HG03439 (cell line): ENCODE measurements around the gene NT5C3A.
A peak's percentile ranks its signal among the peaks of the same experiment; 100 is the strongest.

ENCODE experiments used
- ATAC-seq: cut with Tn5 transposase; IDR thresholded peaks from one replicate; pipeline ENCODE4 v1.9.1; 2021; ENCODE audit warnings: mild to moderate bottlenecking, moderate library complexity; ENCODE audit not compliant: unreplicated experiment

Gene NT5C3A

DNA sequence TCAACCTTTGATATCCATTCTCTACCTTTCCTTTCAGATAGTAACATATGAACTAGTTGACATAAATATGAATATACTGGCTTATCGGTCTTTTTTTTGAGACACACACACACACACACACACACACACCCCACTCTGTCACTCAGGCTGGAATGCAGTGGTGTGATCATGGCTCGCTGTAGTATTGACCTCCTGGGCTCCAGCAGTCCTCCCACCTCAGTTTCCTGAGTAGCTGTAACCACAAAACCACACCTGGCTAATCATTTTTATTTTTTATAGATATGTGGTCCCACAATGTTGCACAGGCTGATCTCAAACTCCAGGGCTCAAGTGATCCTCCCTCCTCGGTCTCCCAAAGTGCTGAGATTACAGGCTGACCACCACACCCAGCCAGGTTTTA, 14.2 kb upstream of the NT5C3A start:
- ATAC-seq, result no peak

GRCh38 chr7:33075818-33076518, 13.4 kb upstream of the NT5C3A start:
- no peak for ATAC-seq

DNA sequence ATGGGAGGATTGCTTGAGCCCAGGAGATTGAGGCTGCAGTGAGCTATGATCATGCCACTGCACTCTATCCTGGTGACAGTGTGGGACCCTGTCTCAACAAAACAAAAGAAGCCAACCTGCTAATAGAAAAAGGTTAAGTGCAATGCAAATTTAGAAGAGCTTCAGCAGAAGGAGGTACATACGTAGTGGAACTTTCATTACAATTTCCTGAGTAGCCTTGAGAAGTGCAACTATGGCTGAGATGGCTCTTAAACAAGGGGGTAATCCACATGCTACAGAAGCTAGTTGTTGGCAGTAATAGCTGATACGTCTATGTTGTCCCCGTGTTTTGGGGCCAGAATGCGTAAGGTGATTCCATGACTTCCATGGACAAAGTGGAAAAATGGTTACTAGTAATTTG, 10.7 kb upstream of the NT5C3A start:
- no peak for ATAC-seq

DNA sequence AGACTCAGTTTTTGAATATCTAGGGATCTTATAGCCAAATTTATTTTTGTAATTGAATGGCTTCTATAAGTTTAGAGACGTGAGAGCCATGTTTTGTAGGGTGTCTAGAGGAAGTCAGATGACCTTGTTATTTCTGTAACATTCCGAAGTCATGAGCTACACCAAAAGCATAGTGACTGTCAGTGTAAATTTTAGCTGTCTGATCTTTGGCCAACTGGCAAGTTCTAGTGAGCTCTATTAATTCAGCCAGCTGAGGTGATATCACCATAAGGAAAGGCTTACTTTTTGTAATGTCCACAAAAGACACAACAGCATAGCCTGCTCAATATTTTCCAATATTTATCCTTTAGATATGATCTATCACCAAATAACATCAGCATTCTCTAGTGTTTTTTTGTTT, 9.9 kb upstream of the NT5C3A start:
- ATAC-seq, result no peak

- no peak for ATAC-seq
Observed at GRCh38 chr7:33070831-33071230, 8.3 kb upstream of the NT5C3A start.

DNA sequence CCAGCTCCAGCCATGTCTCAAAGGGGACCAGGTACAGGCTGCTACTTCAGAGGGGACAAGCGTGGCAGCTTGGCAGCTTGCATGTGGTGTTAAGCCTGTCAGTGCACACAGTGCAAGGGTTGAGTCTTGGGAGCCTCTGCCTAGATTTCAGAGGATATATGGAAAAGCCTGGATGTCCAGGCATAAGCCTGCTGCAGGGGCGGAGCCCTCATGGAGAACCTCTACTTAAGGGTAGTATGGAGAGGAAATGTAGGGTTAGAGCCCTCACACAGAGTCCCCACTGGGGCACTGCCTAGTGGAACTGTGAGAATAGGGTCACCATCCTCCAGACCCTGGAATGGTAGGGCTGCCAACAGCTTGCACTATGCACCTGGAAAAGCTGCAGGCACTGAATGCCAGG, 7.7 kb upstream of the NT5C3A start:
- ATAC-seq, result no peak

- ATAC-seq, result no peak
Observed at GRCh38 chr7:33067921-33068320, 5.3 kb upstream of the NT5C3A start.

DNA sequence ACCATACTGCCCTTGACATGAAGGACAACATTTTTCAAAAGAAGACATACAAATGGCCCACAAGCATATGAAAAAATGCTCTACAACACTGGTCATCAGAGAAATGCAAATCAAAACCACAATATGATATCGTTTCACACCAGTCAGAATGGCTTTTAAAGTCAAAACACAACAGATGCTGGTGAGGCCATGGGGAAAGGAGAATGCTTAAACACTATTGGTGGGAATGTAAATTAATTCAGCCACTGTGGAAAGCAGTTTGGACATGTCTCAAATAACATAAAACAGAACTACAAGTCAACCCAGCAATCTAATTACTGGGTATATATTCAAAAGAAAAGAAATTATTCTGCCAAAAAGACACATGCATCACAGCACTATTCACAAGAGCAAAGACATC, 4.2 kb upstream of the NT5C3A start:
- ATAC-seq, result no peak

DNA sequence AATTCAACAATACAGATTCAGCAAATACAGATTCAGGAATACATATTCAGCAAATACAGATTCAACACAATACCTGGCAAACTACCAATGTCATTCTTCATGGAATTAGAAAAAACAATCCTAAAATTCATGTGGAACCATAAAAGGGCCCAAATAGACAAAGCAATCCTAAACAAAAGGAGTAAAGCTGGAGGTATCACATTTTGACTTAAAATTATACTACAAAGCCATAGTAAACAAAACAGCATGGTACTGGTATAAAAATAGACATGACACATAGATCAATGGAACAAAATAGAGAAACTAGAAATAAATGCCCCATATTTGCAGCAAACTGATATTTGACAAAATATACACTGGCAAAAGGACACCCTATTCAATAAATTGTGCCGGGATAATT, 3.4 kb upstream of the NT5C3A start:
- ATAC-seq, result no peak

- ATAC-seq, result peak; percentile 97
Observed at GRCh38 chr7:33062782-33063443, 337 bp upstream of the NT5C3A start.

DNA sequence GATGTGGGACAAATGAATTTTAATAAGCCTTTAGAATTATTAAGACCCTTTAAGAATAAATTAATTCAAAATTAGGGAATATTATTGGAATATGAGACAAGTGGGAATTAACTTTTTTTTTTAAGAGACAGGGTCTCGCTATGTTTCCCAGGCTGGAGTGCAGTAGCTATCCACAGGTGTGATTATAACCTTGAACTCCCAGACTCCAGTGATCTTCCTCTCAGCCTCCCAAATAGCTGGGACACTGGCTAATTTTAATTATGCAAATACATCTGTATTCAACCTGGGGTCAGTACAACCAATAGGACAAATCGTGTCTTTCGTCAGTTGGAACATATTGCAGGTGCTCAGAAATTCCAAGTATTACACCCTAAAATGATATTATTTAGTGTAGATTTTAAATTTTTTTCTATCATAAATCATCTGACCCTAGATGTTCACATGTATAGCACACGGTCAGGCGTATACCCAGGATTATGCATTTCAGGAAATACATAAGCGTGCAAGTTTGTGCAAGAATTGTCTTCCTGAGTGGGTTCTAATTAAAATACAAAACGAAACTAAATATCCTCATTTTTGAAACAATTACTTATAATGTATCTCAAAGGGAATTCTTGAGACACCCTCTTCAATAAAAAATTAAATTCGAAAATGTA, 1.2 kb downstream of the NT5C3A start:
- no peak for ATAC-seq

- ATAC-seq, result no peak
Observed at GRCh38 chr7:33059635-33060034, 2.9 kb downstream of the NT5C3A start.

DNA sequence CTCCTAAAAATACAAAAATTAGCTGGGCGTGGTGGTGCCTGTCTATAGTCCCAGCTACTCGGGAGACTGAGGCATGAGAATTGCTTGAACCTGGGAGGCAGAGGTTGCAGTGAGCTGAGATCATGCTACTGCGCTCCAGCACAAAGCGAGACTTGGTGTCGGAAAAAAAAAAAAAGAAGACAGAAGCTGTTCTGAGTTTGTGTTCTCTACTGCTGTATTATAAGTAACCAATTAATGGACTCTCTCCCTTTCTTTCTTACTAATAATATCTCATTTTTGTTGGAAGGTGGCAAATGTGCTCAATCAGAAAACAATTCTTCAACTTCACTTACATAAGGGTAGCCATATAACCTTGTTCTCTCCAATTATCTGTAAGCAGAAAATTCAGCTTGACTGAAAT, 7.4 kb downstream of the NT5C3A start:
- no peak for ATAC-seq

GRCh38 chr7:33054261-33054964, 8.2 kb downstream of the NT5C3A start:
- no peak for ATAC-seq

DNA sequence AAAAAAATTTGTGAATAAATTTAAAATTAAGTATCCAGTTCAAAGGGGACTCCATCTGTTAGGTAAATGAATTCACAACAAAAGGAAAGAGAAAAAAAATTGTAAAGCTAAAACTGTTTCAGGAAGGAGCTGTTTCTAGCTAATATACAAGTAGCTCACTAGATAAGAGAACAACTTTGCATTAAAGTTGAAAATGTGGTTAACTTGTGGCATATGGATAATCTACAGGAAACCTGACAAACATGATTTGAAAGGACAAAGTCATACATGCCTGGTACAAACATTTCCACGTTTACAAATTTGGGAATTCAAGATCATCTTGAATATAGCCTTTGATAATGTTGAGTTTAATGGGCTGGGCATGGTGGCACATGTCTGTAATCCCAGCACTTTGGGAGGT, 8.9 kb downstream of the NT5C3A start:
- no peak for ATAC-seq

GRCh38 chr7:33050535-33051318, 11.8 kb downstream of the NT5C3A start:
- ATAC-seq, result peak; percentile 53

DNA sequence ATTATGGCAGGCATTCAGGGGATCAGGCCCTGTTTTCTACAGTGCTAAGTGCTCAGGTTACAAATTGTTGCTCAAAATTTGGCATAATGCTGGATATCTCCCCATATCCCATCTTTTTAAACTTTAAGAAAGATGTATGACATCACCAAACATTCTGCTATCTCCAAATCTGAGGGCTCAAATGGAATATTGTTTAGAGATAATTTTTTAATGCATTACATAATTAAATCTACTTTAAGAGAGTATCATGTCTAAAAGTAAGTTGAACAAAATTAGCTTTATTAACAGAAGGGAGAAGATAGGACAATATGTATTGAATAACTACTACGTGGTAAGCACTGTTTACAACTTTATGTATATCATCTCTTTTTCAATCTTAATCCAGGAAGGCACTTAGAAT, 13.9 kb downstream of the NT5C3A start:
- ATAC-seq, result no peak

DNA sequence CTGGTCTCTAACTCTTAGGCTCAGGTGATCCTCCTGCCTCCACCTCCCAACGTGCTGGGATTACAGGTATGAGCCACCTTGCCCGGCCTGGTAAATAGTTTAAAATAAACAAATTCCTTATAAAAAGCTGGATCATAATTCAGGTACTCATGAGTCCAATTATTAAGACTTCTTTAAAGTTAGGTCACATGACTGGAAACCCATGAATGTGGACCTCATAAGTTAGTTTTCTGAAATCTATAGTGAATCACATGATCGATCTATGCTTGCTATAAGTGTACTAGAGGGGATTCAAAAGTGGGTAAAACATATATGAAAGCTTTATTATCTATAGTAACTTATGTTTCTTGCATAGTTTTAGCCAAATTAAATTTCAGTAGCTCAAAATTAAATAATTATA, 14.3 kb downstream of the NT5C3A start:
- no peak for ATAC-seq

DNA sequence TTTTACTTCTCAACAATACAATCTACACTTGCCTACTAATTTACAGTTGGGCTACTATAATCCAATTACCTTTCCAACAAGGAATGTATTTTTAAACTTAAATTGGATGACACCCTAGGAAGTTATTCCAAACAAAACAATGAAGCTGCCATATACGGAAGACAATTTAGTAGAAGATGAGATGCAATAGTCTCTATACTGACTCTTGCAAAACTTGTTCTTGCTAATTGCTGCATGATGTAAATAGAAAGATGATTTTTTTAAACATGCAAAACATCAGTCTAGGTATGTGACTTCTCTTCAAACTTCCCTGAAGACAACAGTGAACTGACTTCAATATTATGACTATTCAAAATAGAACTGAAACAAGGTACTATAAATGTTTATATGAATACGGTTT, 17.6 kb downstream of the NT5C3A start:
- ATAC-seq, result no peak

DNA sequence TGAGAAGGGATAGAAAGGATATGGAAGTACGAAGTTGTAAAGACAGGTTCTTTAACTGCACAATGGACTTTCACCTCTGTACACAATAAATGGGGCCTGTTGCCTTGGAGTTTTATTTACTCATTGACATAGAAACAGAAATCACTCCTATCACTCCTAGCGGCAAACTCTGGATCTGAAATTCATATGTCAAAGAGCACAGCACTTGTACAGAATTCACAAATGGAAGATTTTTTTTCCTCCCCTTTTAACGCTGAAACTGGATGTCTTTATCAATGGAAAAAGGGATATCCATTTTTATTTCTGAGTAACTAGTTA, 18.2 kb downstream of the NT5C3A start:
- ATAC-seq, result no peak
